Thyroid gland (tissue), 4 donors: Measurements from ENCODE around the gene ESYT2.

Experiments
- POLR2A ChIP-seq, 2 donors: fragments of 450-650 bp; IDR thresholded peaks; one replicate each; pipeline ENCODE4 v1.6.1; 2017; ENCODE audit warnings: antibody characterized with exemption in 2 of 2, mild to moderate bottlenecking in 2 of 2, moderate library complexity in 1 of 2
- TF ChIP-seq, protein P1 (sequence below), 6 experiments: fragments of 200-600 bp in 3 of 6; fragments of 450-650 bp in 3 of 6; sonication (generic) in 3 of 6; IDR thresholded peaks; one replicate each; pipeline ENCODE4 v1.5.1; 2016 to 2019; ENCODE audit warnings: antibody characterized with exemption in 6 of 6, mild to moderate bottlenecking in 2 of 6, inconsistent platforms in 1 of 6, moderate library complexity in 1 of 6

GRCh38 chr7:158765020-158765419, 64.3 kb downstream of the ESYT2 start:
- TF ChIP-seq, protein P1, sequence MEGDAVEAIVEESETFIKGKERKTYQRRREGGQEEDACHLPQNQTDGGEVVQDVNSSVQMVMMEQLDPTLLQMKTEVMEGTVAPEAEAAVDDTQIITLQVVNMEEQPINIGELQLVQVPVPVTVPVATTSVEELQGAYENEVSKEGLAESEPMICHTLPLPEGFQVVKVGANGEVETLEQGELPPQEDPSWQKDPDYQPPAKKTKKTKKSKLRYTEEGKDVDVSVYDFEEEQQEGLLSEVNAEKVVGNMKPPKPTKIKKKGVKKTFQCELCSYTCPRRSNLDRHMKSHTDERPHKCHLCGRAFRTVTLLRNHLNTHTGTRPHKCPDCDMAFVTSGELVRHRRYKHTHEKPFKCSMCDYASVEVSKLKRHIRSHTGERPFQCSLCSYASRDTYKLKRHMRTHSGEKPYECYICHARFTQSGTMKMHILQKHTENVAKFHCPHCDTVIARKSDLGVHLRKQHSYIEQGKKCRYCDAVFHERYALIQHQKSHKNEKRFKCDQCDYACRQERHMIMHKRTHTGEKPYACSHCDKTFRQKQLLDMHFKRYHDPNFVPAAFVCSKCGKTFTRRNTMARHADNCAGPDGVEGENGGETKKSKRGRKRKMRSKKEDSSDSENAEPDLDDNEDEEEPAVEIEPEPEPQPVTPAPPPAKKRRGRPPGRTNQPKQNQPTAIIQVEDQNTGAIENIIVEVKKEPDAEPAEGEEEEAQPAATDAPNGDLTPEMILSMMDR (IDR thresholded peaks at IDR 0.05): no peak
- no peak for TF ChIP-seq POLR2A (IDR thresholded peaks at IDR 0.05)
